Measurements from ENCODE around the gene ATP8B1. TPM values are rescaled to one million over a fixed set of nuclear protein-coding genes. Genes with fewer than 3 reads are reported as not detected.

ATP8B1 gene
- total RNA-seq, 1 experiment from 2014 or later = 24.8 TPM

DNA sequence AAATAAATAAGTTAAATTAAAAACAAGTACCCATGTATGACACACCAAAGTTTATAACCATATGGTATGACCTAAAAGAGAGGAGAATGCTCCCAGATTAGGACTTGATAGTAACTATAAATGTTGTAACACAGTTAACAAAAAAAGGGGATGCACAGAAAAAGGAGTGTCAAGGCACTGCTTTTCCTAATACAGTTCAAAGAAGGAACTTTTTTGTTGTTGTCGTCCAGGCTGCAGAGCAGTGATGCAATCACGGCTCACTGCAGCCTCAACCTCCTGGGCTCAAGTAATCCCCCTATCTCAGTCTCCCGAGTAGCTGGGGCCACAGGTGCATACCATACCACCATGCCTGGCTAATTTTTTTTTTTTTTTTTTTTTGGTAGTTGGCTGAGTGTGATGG is 184.2 kb downstream of the ATP8B1 start:
- H4K20me1 ChIP-seq (ENCODE audit: low read length) = no peaks in the 10 kb centered on the region
- H3K9ac ChIP-seq (ENCODE audit: low read length) = no peak overlapping the region
- no TSS peak for BruUV-seq (replicated peaks)
- POLR2A ChIA-PET (ENCODE audit: unreplicated experiment) = no interaction called here
- no peaks in the 10 kb centered on the region for H3K27me3 ChIP-seq (ENCODE audit: low read length)
- ATAC-seq (no peak), DNase-seq (no peak)
- no peaks in the 10 kb centered on the region for H3F3A ChIP-seq (ENCODE audit: low read length, unreplicated experiment)
- H3K9me3 ChIP-seq (ENCODE audit: low read length) = no peaks in the 10 kb centered on the region
- CTCF ChIA-PET = no interaction called here
- no peaks in the 10 kb centered on the region for H3K9me2 ChIP-seq (replicated peaks; ENCODE audit: low read length)
- H3K79me2 ChIP-seq (ENCODE audit: low read length) = peaks cover 54% of the 10 kb centered on the region
- no peak overlapping the region for H3K27ac ChIP-seq (ENCODE audit: low read length)
- no peak overlapping the region for H2AFZ ChIP-seq (ENCODE audit: low read length)
- H3K4me2 ChIP-seq (ENCODE audit: low read length) = no peak overlapping the region
- TF ChIP-seq EZH2 (IDR thresholded peaks at IDR 0.05; ENCODE audit: low read length, unreplicated experiment) (no peak), CTCF (conservative IDR thresholded peaks at IDR 0.05; ENCODE audit: low read depth, low read length) (no peak), EZH2phosphoT487 (IDR thresholded peaks at IDR 0.05; ENCODE audit: borderline replicate concordance, low read length) (no peak)
- H3K4me1 ChIP-seq (ENCODE audit: insufficient read depth, low read length) = peaks cover 13% of the 10 kb centered on the region; the same call in 1 of the 2 replicates
- intact Hi-C loops (cut with micrococcal nuclease) = no loop called here
- H3K4me3 ChIP-seq (ENCODE audit: low read length) = no peak overlapping the region
- H3K36me3 ChIP-seq (ENCODE audit: low read depth, low read length) = peaks cover 14% of the 10 kb centered on the region

DNA sequence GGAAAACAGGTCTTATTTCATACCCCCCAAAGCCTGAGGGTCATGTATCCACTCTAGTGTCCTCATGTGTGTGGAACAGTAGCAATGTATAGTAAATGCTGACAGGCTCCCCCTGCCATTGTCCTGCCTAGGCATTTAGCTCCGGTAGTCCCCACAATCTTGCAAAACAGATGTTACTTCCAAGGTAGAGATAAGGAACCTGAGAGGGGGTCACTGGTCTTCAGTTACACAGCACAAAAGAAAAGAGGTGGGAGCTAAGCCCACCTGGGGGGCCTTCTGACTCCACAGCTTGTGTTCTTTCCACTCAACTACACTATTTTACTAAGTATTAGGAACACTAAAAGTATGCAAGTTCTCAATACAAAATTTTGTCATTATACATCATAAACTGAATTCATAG is 199.2 kb downstream of the ATP8B1 start:
- peaks cover 75% of the 10 kb centered on the region for H3K36me3 ChIP-seq (ENCODE audit: low read depth, low read length)
- no peak overlapping the region for H3K9ac ChIP-seq (ENCODE audit: low read length)
- no peaks in the 10 kb centered on the region for H4K20me1 ChIP-seq (ENCODE audit: low read length)
- no peaks in the 10 kb centered on the region for H3K9me2 ChIP-seq (replicated peaks; ENCODE audit: low read length)
- no peaks in the 10 kb centered on the region for H3K27me3 ChIP-seq (ENCODE audit: low read length)
- H2AFZ ChIP-seq (ENCODE audit: low read length) = no peak overlapping the region
- no peaks in the 10 kb centered on the region for H3F3A ChIP-seq (ENCODE audit: low read length, unreplicated experiment)
- H3K4me2 ChIP-seq (ENCODE audit: low read length) = no peak overlapping the region
- no peaks in the 10 kb centered on the region for H3K9me3 ChIP-seq (ENCODE audit: low read length)
- intact Hi-C loops (cut with micrococcal nuclease) = no loop called here
- CTCF ChIA-PET = no interaction called here
- no peaks in the 10 kb centered on the region for H3K4me1 ChIP-seq (ENCODE audit: insufficient read depth, low read length)
- DNase-seq (no peak), ATAC-seq (no peak)
- no peak overlapping the region for H3K4me3 ChIP-seq (ENCODE audit: low read length)
- TF ChIP-seq EZH2phosphoT487 (IDR thresholded peaks at IDR 0.05; ENCODE audit: borderline replicate concordance, low read length) (no peak), EZH2 (IDR thresholded peaks at IDR 0.05; ENCODE audit: low read length, unreplicated experiment) (no peak), CTCF (conservative IDR thresholded peaks at IDR 0.05; ENCODE audit: low read depth, low read length) (no peak)
- H3K79me2 ChIP-seq (ENCODE audit: low read length) = no peaks in the 10 kb centered on the region
- no TSS peak for BruUV-seq (replicated peaks)
- H3K27ac ChIP-seq (ENCODE audit: low read length) = no peak overlapping the region
- POLR2A ChIA-PET (ENCODE audit: unreplicated experiment) = no interaction called here

Other genes starting within 250 kb of the ATP8B1 start
- gene FECH, start 216.6 kb downstream of the ATP8B1 start, total RNA-seq (2014; rRNA removed) = 87.7 and 136 TPM in 2 replicates
- 125 and 161 TPM in 2 replicates for gene NARS1, start 181.5 kb downstream of the ATP8B1 start, total RNA-seq (2014; rRNA removed)
- gene NEDD4L, start 240.9 kb upstream of the ATP8B1 start, total RNA-seq (2014; rRNA removed) = 100 and 105 TPM in 2 replicates